ENCODE measurements around the gene INSIG1. TPM values are rescaled to one million over a fixed set of nuclear protein-coding genes. Genes with fewer than 3 reads are reported as not detected.

INSIG1 gene
- total RNA-seq, 1 donor from 2014 or later: 392 TPM

- no peak overlapping the region for H3K4me3 ChIP-seq (ENCODE audit: low read depth, low read length)
- no peak for DNase-seq (ENCODE audit: low read depth)
- TF ChIP-seq, protein P1, sequence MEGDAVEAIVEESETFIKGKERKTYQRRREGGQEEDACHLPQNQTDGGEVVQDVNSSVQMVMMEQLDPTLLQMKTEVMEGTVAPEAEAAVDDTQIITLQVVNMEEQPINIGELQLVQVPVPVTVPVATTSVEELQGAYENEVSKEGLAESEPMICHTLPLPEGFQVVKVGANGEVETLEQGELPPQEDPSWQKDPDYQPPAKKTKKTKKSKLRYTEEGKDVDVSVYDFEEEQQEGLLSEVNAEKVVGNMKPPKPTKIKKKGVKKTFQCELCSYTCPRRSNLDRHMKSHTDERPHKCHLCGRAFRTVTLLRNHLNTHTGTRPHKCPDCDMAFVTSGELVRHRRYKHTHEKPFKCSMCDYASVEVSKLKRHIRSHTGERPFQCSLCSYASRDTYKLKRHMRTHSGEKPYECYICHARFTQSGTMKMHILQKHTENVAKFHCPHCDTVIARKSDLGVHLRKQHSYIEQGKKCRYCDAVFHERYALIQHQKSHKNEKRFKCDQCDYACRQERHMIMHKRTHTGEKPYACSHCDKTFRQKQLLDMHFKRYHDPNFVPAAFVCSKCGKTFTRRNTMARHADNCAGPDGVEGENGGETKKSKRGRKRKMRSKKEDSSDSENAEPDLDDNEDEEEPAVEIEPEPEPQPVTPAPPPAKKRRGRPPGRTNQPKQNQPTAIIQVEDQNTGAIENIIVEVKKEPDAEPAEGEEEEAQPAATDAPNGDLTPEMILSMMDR (conservative IDR thresholded peaks at IDR 0.05; ENCODE audit: low read depth, low read length): no peak
Measured at GRCh38 chr7:155278921-155279320, 18.8 kb upstream of the INSIG1 start.

DNA sequence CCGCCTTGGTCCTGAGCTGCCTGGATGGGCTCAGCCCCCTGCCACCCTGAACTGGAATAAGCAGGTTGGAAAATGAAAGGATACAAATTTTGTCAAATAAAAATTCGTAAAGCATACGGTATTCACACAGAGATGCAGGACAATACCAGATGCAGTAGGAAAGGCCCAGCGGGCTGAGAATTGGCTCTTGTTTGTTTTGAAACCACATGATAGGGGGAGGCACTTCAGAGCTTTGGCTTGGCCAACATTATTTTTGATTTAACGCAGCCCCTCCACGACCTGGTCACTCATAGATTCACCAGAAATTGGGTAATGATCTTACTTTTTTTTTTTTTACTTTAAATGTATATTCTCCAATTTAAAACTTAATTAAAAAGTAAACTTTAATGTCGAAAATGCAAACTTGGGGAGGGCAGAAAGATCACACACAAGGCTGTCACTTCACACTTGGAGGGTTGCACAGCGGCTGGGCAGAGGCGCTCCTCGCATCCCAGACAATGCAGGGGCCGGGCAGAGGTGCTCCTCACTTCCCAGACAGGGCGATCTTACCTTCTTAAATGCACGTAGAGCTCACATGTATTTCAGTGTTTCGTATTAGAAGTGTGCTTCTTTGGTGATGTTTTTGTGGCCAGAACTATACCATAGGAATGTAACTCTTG is 17.8 kb upstream of the INSIG1 start:
- DNase-seq (ENCODE audit: low read depth): no peak
- TF ChIP-seq, protein P1 (conservative IDR thresholded peaks at IDR 0.05; ENCODE audit: low read depth, low read length): no peak
- H3K4me3 ChIP-seq (ENCODE audit: low read depth, low read length): no peak overlapping the region

- TF ChIP-seq, protein P1 (conservative IDR thresholded peaks at IDR 0.05; ENCODE audit: low read depth, low read length): no peak
- H3K4me3 ChIP-seq (ENCODE audit: low read depth, low read length): no peak overlapping the region
- DNase-seq (ENCODE audit: low read depth): no peak
Measured at GRCh38 chr7:155280446-155281397, 17.0 kb upstream of the INSIG1 start.

DNA sequence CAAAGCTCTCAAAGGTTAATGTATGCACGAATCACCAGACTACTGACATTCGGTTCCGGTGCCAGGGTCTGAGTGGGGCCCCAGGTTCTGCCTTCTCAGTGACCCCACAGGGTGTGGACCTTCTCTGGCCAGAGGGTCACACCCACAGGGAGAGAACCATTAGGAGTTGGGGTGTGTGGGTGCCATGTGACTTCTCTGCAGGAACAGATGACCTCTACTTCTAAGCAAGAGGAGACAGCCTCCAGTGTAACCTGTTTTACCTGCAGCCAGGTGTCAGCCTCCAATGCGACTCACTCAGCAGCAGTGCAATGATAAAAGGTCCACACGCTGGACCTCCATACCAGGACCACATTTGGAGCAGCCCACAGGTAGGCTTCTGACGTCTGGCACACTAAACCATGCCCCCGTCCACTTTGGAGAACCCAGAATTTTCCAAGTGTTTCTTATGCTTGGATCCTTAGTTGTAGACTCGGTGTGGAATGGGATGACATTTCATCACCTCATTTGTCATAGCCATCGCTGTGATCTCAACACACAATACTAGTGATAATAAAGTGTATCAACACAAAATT is 16.2 kb upstream of the INSIG1 start:
- TF ChIP-seq, protein P1 (conservative IDR thresholded peaks at IDR 0.05; ENCODE audit: low read depth, low read length): no peak
- no peak for DNase-seq (ENCODE audit: low read depth)
- no peak overlapping the region for H3K4me3 ChIP-seq (ENCODE audit: low read depth, low read length)

DNA sequence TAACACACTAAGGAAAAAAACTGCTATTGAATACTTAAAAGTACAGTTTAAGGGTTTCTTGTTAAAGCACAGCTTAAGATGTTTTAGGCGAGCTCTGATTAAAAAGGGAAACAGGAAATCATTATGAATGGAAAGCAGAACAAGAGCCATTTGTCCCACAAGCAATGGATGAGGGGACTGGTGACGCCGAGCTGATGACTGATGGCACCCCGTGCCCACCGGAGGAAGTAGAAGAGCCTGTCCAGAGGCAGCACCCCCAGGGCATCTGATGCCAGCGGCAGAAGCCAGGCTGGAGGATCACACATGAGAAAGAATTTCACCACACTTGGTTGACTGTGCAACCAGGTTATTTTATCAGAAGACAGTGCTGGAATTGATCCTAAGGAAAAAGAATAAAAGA is 15.0 kb upstream of the INSIG1 start:
- no peak for DNase-seq (ENCODE audit: low read depth)
- H3K4me3 ChIP-seq (ENCODE audit: low read depth, low read length): no peak overlapping the region
- TF ChIP-seq, protein P1 (conservative IDR thresholded peaks at IDR 0.05; ENCODE audit: low read depth, low read length): no peak

- no peak overlapping the region for H3K4me3 ChIP-seq (ENCODE audit: low read depth, low read length)
- no peak for DNase-seq (ENCODE audit: low read depth)
- TF ChIP-seq, protein P1 (conservative IDR thresholded peaks at IDR 0.05; ENCODE audit: low read depth, low read length): no peak
Measured at GRCh38 chr7:155283565-155284194, 14.0 kb upstream of the INSIG1 start.
